KOPT-K1 (cell line): Measurements from ENCODE around the gene TRIM17.

Experiments used
- H3K27ac ChIP-seq: fragments of 200-600 bp; sonication (generic); 2 replicates; pipeline ENCODE4 v1.5.1; 2016; ENCODE audit warnings: antibody characterized with exemption, mild to moderate bottlenecking, low read depth, low read length; ENCODE audit not compliant: poor library complexity, severe bottlenecking
- H3K36me3 ChIP-seq: fragments of 200-600 bp; sonication (generic); 2 replicates; pipeline ENCODE4 v1.5.1; 2017; ENCODE audit warnings: antibody characterized with exemption, mild to moderate bottlenecking, low read length, moderate library complexity; ENCODE audit not compliant: insufficient read depth
- H3K9me3 ChIP-seq: fragments of 200-600 bp; sonication (generic); 2 replicates; pipeline ENCODE4 v1.5.1; 2017; ENCODE audit warnings: antibody characterized with exemption, low read length, mild to moderate bottlenecking; ENCODE audit not compliant: insufficient read depth, poor library complexity, severe bottlenecking

The TRIM17 gene

GRCh38 chr1:228454238-228454637, 37.6 kb upstream of the TRIM17 start:
- Histone ChIP-seq H3K36me3 (no peaks in the 10 kb centered on the region), H3K9me3 (no peaks in the 10 kb centered on the region), H3K27ac (no peak overlapping the region)

GRCh38 chr1:228453614-228454013, 37.0 kb upstream of the TRIM17 start:
- Histone ChIP-seq H3K9me3 (no peaks in the 10 kb centered on the region), H3K27ac (no peak overlapping the region)

GRCh38 chr1:228453022-228453560, 36.4 kb upstream of the TRIM17 start:
- H3K27ac ChIP-seq = no peak overlapping the region
- no peaks in the 10 kb centered on the region for H3K9me3 ChIP-seq
- H3K36me3 ChIP-seq = no peaks in the 10 kb centered on the region

More at GRCh38 chr1:228453614-228454013, 37.0 kb upstream of the TRIM17 start:
- no peaks in the 10 kb centered on the region for H3K36me3 ChIP-seq

GRCh38 chr1:228452194-228453021, 35.7 kb upstream of the TRIM17 start:
- Histone ChIP-seq H3K36me3 (no peaks in the 10 kb centered on the region), H3K9me3 (no peaks in the 10 kb centered on the region), H3K27ac (no peak overlapping the region)

GRCh38 chr1:228450200-228450599, 33.5 kb upstream of the TRIM17 start:
- Histone ChIP-seq H3K36me3 (no peaks in the 10 kb centered on the region), H3K27ac (no peak overlapping the region), H3K9me3 (no peaks in the 10 kb centered on the region)

- no peak overlapping the region for H3K27ac ChIP-seq
- no peaks in the 10 kb centered on the region for H3K9me3 ChIP-seq
- no peaks in the 10 kb centered on the region for H3K36me3 ChIP-seq
Measured at GRCh38 chr1:228448372-228448771, 31.7 kb upstream of the TRIM17 start.

GRCh38 chr1:228446852-228447251, 30.2 kb upstream of the TRIM17 start:
- Histone ChIP-seq H3K9me3 (no peaks in the 10 kb centered on the region), H3K36me3 (no peaks in the 10 kb centered on the region), H3K27ac (no peak overlapping the region)

- H3K9me3 ChIP-seq = no peaks in the 10 kb centered on the region
- no peak overlapping the region for H3K27ac ChIP-seq
- no peaks in the 10 kb centered on the region for H3K36me3 ChIP-seq
Measured at GRCh38 chr1:228445843-228446650, 29.4 kb upstream of the TRIM17 start.

- H3K27ac ChIP-seq = no peak overlapping the region
- H3K9me3 ChIP-seq = no peaks in the 10 kb centered on the region
- no peaks in the 10 kb centered on the region for H3K36me3 ChIP-seq
Measured at GRCh38 chr1:228445490-228445842, 28.8 kb upstream of the TRIM17 start.

- Histone ChIP-seq H3K27ac (no peak overlapping the region), H3K9me3 (no peaks in the 10 kb centered on the region), H3K36me3 (no peaks in the 10 kb centered on the region)
Measured at GRCh38 chr1:228443395-228443794, 26.7 kb upstream of the TRIM17 start.

GRCh38 chr1:228440761-228441500, 24.3 kb upstream of the TRIM17 start:
- Histone ChIP-seq H3K9me3 (no peaks in the 10 kb centered on the region), H3K36me3 (no peaks in the 10 kb centered on the region), H3K27ac (no peak overlapping the region)

GRCh38 chr1:228438266-228438665, 21.6 kb upstream of the TRIM17 start:
- Histone ChIP-seq H3K27ac (no peak overlapping the region), H3K36me3 (no peaks in the 10 kb centered on the region), H3K9me3 (no peaks in the 10 kb centered on the region)

- Histone ChIP-seq H3K9me3 (no peaks in the 10 kb centered on the region), H3K27ac (no peak overlapping the region), H3K36me3 (no peaks in the 10 kb centered on the region)
Measured at GRCh38 chr1:228437424-228437962, 20.8 kb upstream of the TRIM17 start.

- no peaks in the 10 kb centered on the region for H3K9me3 ChIP-seq
- H3K27ac ChIP-seq = no peak overlapping the region
- H3K36me3 ChIP-seq = no peaks in the 10 kb centered on the region
Measured at GRCh38 chr1:228434689-228435088, 18.0 kb upstream of the TRIM17 start.
